Measurements from ENCODE around the gene ZNRD2.

ZNRD2 gene

GRCh38 chr11:65526744-65527143 is 43.5 kb upstream of the ZNRD2 start:
- no peaks in the 10 kb centered on the region for H3K27me3 ChIP-seq (ENCODE audit: low read length)
- H3K79me2 ChIP-seq (ENCODE audit: insufficient read depth, low read length), result peaks cover 5% of the 10 kb centered on the region; the same call in 1 of the 2 replicates
- no peak overlapping the region for H3K27ac ChIP-seq (ENCODE audit: low read depth, low read length)
- TF ChIP-seq EZH2phosphoT487 (conservative IDR thresholded peaks at IDR 0.05; ENCODE audit: low read length), result no peak
- TF ChIP-seq, protein P1, sequence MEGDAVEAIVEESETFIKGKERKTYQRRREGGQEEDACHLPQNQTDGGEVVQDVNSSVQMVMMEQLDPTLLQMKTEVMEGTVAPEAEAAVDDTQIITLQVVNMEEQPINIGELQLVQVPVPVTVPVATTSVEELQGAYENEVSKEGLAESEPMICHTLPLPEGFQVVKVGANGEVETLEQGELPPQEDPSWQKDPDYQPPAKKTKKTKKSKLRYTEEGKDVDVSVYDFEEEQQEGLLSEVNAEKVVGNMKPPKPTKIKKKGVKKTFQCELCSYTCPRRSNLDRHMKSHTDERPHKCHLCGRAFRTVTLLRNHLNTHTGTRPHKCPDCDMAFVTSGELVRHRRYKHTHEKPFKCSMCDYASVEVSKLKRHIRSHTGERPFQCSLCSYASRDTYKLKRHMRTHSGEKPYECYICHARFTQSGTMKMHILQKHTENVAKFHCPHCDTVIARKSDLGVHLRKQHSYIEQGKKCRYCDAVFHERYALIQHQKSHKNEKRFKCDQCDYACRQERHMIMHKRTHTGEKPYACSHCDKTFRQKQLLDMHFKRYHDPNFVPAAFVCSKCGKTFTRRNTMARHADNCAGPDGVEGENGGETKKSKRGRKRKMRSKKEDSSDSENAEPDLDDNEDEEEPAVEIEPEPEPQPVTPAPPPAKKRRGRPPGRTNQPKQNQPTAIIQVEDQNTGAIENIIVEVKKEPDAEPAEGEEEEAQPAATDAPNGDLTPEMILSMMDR (IDR thresholded peaks at IDR 0.05; ENCODE audit: insufficient read depth, low read length, poor library complexity, severe bottlenecking), result no peak
- H3K4me3 ChIP-seq (ENCODE audit: insufficient read depth, low read length, poor library complexity, severe bottlenecking), result no peak overlapping the region
- H3K36me3 ChIP-seq (ENCODE audit: low read length), result no peaks in the 10 kb centered on the region
- H3F3A ChIP-seq (ENCODE audit: insufficient read depth), result no peaks in the 10 kb centered on the region; the same call in 1 of the 2 replicates
- no peaks in the 10 kb centered on the region for H3K9me3 ChIP-seq (ENCODE audit: insufficient read depth, low read length)
- no peak overlapping the region for H2AFZ ChIP-seq (ENCODE audit: low read depth, low read length, severe bottlenecking)
- H3K9ac ChIP-seq (ENCODE audit: low read length), result no peak overlapping the region
- no peak overlapping the region for H3K4me2 ChIP-seq (ENCODE audit: low read depth, low read length, poor library complexity, severe bottlenecking)
- H4K20me1 ChIP-seq (ENCODE audit: low read depth, low read length), result no peaks in the 10 kb centered on the region
- no peaks in the 10 kb centered on the region for H3K9me2 ChIP-seq (replicated peaks; ENCODE audit: insufficient read depth, low read length)

DNA sequence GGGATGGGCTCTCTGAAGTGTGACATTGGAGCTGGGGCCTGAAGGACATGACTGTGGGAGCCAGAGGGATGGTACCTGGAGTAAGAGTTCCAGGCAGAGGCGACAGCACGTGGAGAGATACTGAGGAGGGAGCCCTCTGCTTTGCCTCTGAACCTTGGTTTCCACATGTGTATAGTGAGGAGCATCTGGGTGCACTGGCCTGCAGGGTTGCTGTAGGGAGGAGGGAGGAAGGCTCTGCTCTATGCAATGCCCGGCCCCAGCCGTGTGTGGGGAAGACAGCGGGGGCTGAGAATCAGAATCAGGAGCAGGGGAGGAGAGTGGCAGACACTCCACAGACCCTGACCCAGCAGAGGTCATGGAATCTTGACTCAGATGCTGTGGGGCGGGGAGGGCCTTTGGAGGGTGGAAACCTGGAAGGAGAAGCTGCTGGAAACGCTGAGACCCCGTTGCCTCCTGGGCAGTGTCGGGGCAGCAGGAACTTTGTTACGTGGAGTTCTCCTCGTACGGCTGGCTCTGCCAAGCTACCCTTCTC is 41.4 kb upstream of the ZNRD2 start:
- H2AFZ ChIP-seq (ENCODE audit: low read depth, low read length, severe bottlenecking), result no peak overlapping the region
- H3K27me3 ChIP-seq (ENCODE audit: low read length), result no peaks in the 10 kb centered on the region
- H4K20me1 ChIP-seq (ENCODE audit: low read depth, low read length), result no peaks in the 10 kb centered on the region
- H3K36me3 ChIP-seq (ENCODE audit: low read length), result no peaks in the 10 kb centered on the region
- H3K9me3 ChIP-seq (ENCODE audit: insufficient read depth, low read length), result no peaks in the 10 kb centered on the region
- H3K79me2 ChIP-seq (ENCODE audit: insufficient read depth, low read length), result peaks cover 5% of the 10 kb centered on the region; the same call in 1 of the 2 replicates
- H3K9me2 ChIP-seq (replicated peaks; ENCODE audit: insufficient read depth, low read length), result no peaks in the 10 kb centered on the region
- H3K4me3 ChIP-seq (ENCODE audit: insufficient read depth, low read length, poor library complexity, severe bottlenecking), result no peak overlapping the region
- no peaks in the 10 kb centered on the region for H3F3A ChIP-seq (ENCODE audit: insufficient read depth)
- no peak overlapping the region for H3K27ac ChIP-seq (ENCODE audit: low read depth, low read length)
- no peak overlapping the region for H3K4me2 ChIP-seq (ENCODE audit: low read depth, low read length, poor library complexity, severe bottlenecking)
- H3K9ac ChIP-seq (ENCODE audit: low read length), result no peak overlapping the region
- TF ChIP-seq EZH2phosphoT487 (conservative IDR thresholded peaks at IDR 0.05; ENCODE audit: low read length), result no peak
- TF ChIP-seq, protein P1 (IDR thresholded peaks at IDR 0.05; ENCODE audit: insufficient read depth, low read length, poor library complexity, severe bottlenecking), result no peak

GRCh38 chr11:65529475-65530156 is 40.7 kb upstream of the ZNRD2 start:
- Histone ChIP-seq H3K9ac (ENCODE audit: low read length) (no peak overlapping the region), H3K79me2 (ENCODE audit: insufficient read depth, low read length) (peaks cover 5% of the 10 kb centered on the region; the same call in 1 of the 2 replicates), H4K20me1 (ENCODE audit: low read depth, low read length) (no peaks in the 10 kb centered on the region), H3K4me2 (ENCODE audit: low read depth, low read length, poor library complexity, severe bottlenecking) (no peak overlapping the region), H3K27me3 (ENCODE audit: low read length) (no peaks in the 10 kb centered on the region), H3K36me3 (ENCODE audit: low read length) (no peaks in the 10 kb centered on the region), H3K9me3 (ENCODE audit: insufficient read depth, low read length) (no peaks in the 10 kb centered on the region), H3K4me3 (ENCODE audit: insufficient read depth, low read length, poor library complexity, severe bottlenecking) (no peak overlapping the region), H2AFZ (ENCODE audit: low read depth, low read length, severe bottlenecking) (no peak overlapping the region), H3K27ac (ENCODE audit: low read depth, low read length) (no peak overlapping the region), H3F3A (ENCODE audit: insufficient read depth) (no peaks in the 10 kb centered on the region), H3K9me2 (replicated peaks; ENCODE audit: insufficient read depth, low read length) (no peaks in the 10 kb centered on the region)
- TF ChIP-seq, protein P1 (IDR thresholded peaks at IDR 0.05; ENCODE audit: insufficient read depth, low read length, poor library complexity, severe bottlenecking), result no peak
- TF ChIP-seq EZH2phosphoT487 (conservative IDR thresholded peaks at IDR 0.05; ENCODE audit: low read length), result no peak
